ENCODE results near the gene PLAC9. TPM values are rescaled to one million over a fixed set of nuclear protein-coding genes. Genes with fewer than 3 reads are reported as not detected.

PLAC9 gene
- polyA plus RNA-seq, 4 donors = 4.6 to 22.2 (median 6.8) TPM; not detected in 1

DNA sequence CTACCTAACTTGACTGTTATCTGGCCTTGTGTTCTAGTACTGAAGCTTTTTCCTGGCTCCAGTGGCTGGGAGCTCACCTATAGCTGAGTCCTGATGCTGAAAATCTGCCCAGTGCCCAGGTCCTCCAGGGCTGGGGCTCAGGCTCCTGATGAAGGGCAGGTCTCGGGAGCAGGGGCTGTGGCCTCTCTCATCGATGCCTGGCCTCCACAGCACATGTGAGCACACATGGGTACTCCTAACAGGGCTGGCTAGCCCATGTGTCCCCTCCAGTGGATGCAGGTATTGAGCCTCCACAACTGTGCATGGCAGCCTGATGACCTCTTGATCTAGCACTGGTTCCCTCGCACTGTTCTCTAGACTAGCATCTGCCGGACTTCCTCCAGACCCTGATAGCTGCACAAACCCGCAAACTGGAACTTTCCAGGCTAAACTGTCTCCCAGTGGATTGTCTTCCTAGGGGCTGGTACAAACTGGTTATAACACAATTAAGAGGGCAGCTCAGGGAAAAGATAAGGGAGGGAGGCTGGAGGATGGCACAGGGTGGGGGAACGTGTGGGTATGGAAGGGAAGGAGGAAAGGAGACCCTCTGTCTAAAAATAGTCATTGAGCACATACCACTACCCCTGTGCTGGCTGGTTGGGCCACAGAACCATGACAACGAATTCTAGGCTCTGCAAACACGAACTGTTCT lies 35.1 kb downstream of the PLAC9 start:
- Histone ChIP-seq H3K27ac (ENCODE audit: low read depth in 1 of 3, low read length in 2 of 3) (no peak overlapping the region), H3K36me3 (ENCODE audit: control insufficient read depth in 3 of 3, insufficient read depth in 2 of 3, low read depth in 1 of 3, low read length in 3 of 3) (peaks cover 2 to 95% (median 30%) of the 10 kb centered on the region in 3 donors), H3K4me1 (ENCODE audit: control insufficient read depth in 3 of 3, insufficient read depth in 2 of 3, low read depth in 1 of 3, low read length in 2 of 3) (peaks cover 0 to 10% (median 7%) of the 10 kb centered on the region in 3 donors), H3K4me3 (ENCODE audit: low read depth in 1 of 3, low read length in 3 of 3) (no peak overlapping the region), H3K27me3 (ENCODE audit: control insufficient read depth in 3 of 3, insufficient read depth in 3 of 3, low read length in 3 of 3) (no peaks in the 10 kb centered on the region), H3K9me3 (ENCODE audit: control insufficient read depth in 2 of 2, insufficient read depth in 1 of 2, low read depth in 1 of 2, low read length in 1 of 2) (no peaks in the 10 kb centered on the region)
- 82 to 89% (median 86%) methylated on average over 8 of the region's 8 CpGs for WGBS, 3 donors
- no peak for DNase-seq
- FAIRE-seq = no peak

DNA sequence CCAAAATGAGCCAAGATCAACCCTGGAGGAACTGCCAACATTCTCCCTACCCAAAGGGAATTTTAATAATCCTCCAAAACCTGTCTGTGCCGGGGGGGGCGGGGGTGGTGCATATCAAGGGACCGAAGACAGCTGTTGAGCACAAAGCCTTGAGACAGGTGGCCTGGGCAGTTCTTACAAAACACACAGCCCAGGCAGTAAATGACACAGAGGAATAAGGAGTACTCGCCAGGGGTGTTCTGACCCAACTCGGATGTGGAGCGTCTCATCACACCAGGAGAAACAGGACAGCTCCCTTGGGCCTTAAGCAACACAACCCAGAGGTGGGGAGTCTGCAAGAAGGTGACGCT lies 35.6 kb downstream of the PLAC9 start:
- Histone ChIP-seq H3K4me1 (ENCODE audit: control insufficient read depth in 3 of 3, insufficient read depth in 2 of 3, low read depth in 1 of 3, low read length in 2 of 3) (peaks cover 0 to 10% (median 7%) of the 10 kb centered on the region in 3 donors), H3K27ac (ENCODE audit: low read depth in 1 of 3, low read length in 2 of 3) (no peak overlapping the region), H3K4me3 (ENCODE audit: low read depth in 1 of 3, low read length in 3 of 3) (no peak overlapping the region), H3K27me3 (ENCODE audit: control insufficient read depth in 3 of 3, insufficient read depth in 3 of 3, low read length in 3 of 3) (no peaks in the 10 kb centered on the region), H3K9me3 (ENCODE audit: control insufficient read depth in 2 of 2, insufficient read depth in 1 of 2, low read depth in 1 of 2, low read length in 1 of 2) (no peaks in the 10 kb centered on the region), H3K36me3 (ENCODE audit: control insufficient read depth in 3 of 3, insufficient read depth in 2 of 3, low read depth in 1 of 3, low read length in 3 of 3) (peaks cover 2 to 96% (median 26%) of the 10 kb centered on the region in 3 donors)
- WGBS, 3 donors = 88 to 91% (median 88%) methylated on average over 7 of the region's 7 CpGs
- no peak for DNase-seq
- FAIRE-seq = no peak

DNA sequence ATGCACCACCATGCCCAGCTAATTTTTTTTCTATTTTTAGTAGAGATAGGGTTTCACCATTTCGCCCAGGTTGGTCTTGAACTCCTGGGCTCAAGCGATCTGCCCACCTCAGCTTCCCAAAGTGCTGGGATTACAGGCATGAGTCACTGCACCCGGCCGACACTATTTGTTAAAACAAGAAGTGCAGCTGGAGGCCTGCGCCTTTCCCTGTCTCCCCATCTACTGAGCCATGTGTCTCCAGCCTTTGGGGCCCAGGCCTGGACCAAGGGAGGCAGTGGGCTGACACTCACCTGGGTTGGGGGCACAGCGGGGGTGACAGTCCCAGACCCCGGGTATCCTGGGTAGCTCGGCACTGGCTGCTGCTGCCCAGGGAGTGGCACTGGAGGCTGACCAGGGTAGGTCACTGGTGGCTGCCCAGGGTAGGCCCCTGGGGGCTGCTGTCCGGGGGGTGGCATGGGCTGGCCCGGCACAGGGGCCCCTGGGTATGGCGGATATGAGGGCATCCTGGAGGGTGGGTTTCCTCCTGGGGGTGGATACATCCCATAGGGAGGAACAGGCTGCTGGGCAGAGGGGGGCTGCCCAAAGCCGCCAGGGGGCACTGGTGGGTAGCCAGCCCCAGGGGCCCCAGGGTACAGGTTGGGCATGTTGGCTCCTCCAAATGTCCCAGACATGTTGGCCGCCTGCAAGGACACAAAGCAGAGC lies 36.3 kb downstream of the PLAC9 start:
- Histone ChIP-seq H3K4me3 (ENCODE audit: low read depth in 1 of 3, low read length in 3 of 3) (no peak overlapping the region), H3K4me1 (ENCODE audit: control insufficient read depth in 3 of 3, insufficient read depth in 2 of 3, low read depth in 1 of 3, low read length in 2 of 3) (peaks cover 0 to 9% (median 7%) of the 10 kb centered on the region in 3 donors), H3K9me3 (ENCODE audit: control insufficient read depth in 2 of 2, insufficient read depth in 1 of 2, low read depth in 1 of 2, low read length in 1 of 2) (no peaks in the 10 kb centered on the region), H3K27ac (ENCODE audit: low read depth in 1 of 3, low read length in 2 of 3) (no peak overlapping the region), H3K27me3 (ENCODE audit: control insufficient read depth in 3 of 3, insufficient read depth in 3 of 3, low read length in 3 of 3) (no peaks in the 10 kb centered on the region), H3K36me3 (ENCODE audit: control insufficient read depth in 3 of 3, insufficient read depth in 2 of 3, low read depth in 1 of 3, low read length in 3 of 3) (peaks cover 2 to 94% (median 27%) of the 10 kb centered on the region in 3 donors)
- DNase-seq (no peak), FAIRE-seq (no peak)
- 87 to 96% (median 94%) methylated on average over 12 to 13 of the region's 13 CpGs for WGBS, 3 donors

DNA sequence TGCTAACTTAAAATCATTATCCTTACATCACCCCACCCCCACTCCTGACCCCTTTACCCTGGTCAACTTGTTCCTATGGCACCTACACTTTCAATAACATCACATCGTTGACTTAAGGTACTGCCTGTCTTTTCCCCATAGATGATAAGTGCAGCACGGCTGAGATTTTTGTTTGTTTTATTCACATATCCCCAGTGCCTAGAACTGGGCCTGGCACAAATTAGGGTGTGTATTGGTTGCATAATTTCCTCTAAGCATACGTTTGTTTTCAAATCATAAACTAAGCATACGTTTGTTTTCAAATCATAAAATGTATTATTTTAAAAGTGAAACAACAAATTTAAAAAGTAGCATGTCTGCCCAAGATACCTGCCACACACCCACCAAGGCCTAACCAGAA lies 37.5 kb downstream of the PLAC9 start:
- Histone ChIP-seq H3K36me3 (ENCODE audit: control insufficient read depth in 3 of 3, insufficient read depth in 2 of 3, low read depth in 1 of 3, low read length in 3 of 3) (peaks cover 2 to 88% (median 26%) of the 10 kb centered on the region in 3 donors), H3K27ac (ENCODE audit: low read depth in 1 of 3, low read length in 2 of 3) (peak overlapping the region in 1 of 3 donors; percentile 14), H3K9me3 (ENCODE audit: control insufficient read depth in 2 of 2, insufficient read depth in 1 of 2, low read depth in 1 of 2, low read length in 1 of 2) (no peaks in the 10 kb centered on the region), H3K4me1 (ENCODE audit: control insufficient read depth in 3 of 3, insufficient read depth in 2 of 3, low read depth in 1 of 3, low read length in 2 of 3) (peaks cover 0 to 7% (median 0%) of the 10 kb centered on the region in 3 donors), H3K4me3 (ENCODE audit: low read depth in 1 of 3, low read length in 3 of 3) (no peak overlapping the region), H3K27me3 (ENCODE audit: control insufficient read depth in 3 of 3, insufficient read depth in 3 of 3, low read length in 3 of 3) (no peaks in the 10 kb centered on the region)
- FAIRE-seq = no peak
- WGBS, 3 donors = 15 to 45% (median 28%) methylated on average over 4 of the region's 4 CpGs
- DNase-seq = no peak

DNA sequence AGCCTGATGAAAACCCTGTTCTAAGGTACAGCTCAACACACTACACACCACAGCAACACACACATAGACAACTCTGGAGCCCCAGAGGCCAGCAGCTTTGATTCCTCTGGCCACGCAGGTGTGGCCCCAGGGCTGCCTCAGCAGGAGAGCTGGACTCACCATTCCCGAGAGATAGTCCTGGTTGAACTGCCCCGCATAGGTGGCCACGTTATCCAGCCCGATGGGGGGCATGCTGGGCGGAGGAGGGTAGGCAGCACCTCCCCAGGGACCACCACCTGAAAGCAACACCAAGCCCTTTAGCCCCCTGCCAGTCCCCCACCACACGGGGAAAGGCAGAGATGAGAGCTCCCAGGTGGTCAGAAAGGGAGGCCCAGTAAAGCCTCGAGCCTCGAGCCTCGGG lies 38.1 kb downstream of the PLAC9 start:
- WGBS, 3 donors = 80 to 91% (median 85%) methylated on average over 10 of the region's 10 CpGs
- Histone ChIP-seq H3K36me3 (ENCODE audit: control insufficient read depth in 3 of 3, insufficient read depth in 2 of 3, low read depth in 1 of 3, low read length in 3 of 3) (peaks cover under 1 to 84% (median 26%) of the 10 kb centered on the region in 3 donors), H3K9me3 (ENCODE audit: control insufficient read depth in 2 of 2, insufficient read depth in 1 of 2, low read depth in 1 of 2, low read length in 1 of 2) (no peaks in the 10 kb centered on the region), H3K4me3 (ENCODE audit: low read depth in 1 of 3, low read length in 3 of 3) (no peak overlapping the region), H3K27ac (ENCODE audit: low read depth in 1 of 3, low read length in 2 of 3) (peak overlapping the region in 1 of 3 donors; percentile 14), H3K4me1 (ENCODE audit: control insufficient read depth in 3 of 3, insufficient read depth in 2 of 3, low read depth in 1 of 3, low read length in 2 of 3) (peaks cover 0 to 3% (median 0%) of the 10 kb centered on the region in 3 donors), H3K27me3 (ENCODE audit: control insufficient read depth in 3 of 3, insufficient read depth in 3 of 3, low read length in 3 of 3) (no peaks in the 10 kb centered on the region)
- DNase-seq (no peak), FAIRE-seq (no peak)

DNA sequence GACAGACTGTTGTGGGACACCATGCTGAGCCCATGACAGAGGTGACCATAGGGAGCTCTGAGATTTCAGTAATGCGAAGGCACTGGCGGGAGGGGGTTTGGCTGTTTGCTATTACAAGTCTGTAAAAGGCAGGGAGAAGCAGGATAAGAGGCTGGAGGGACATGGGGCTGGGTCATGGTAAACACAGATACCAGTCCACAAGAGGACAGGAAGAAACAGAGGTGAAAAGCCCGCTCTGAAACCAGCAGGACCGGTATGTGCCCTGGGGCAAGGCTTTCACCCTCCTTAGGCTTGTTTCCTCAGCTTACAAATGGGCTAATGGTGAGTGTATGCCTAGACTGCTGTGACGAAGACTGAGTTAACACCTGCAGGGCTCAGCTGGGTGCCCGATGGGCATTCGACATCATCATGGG lies 38.7 kb downstream of the PLAC9 start:
- Histone ChIP-seq H3K9me3 (ENCODE audit: control insufficient read depth in 2 of 2, insufficient read depth in 1 of 2, low read depth in 1 of 2, low read length in 1 of 2) (no peaks in the 10 kb centered on the region), H3K36me3 (ENCODE audit: control insufficient read depth in 3 of 3, insufficient read depth in 2 of 3, low read depth in 1 of 3, low read length in 3 of 3) (peaks cover 0 to 79% (median 24%) of the 10 kb centered on the region in 3 donors), H3K4me1 (ENCODE audit: control insufficient read depth in 3 of 3, insufficient read depth in 2 of 3, low read depth in 1 of 3, low read length in 2 of 3) (no peaks in the 10 kb centered on the region), H3K4me3 (ENCODE audit: low read depth in 1 of 3, low read length in 3 of 3) (no peak overlapping the region), H3K27ac (ENCODE audit: low read depth in 1 of 3, low read length in 2 of 3) (peak overlapping the region in 1 of 3 donors; percentile 7), H3K27me3 (ENCODE audit: control insufficient read depth in 3 of 3, insufficient read depth in 3 of 3, low read length in 3 of 3) (no peaks in the 10 kb centered on the region)
- WGBS, 3 donors = 81 to 90% (median 89%) methylated on average over 7 of the region's 7 CpGs
- DNase-seq (no peak), FAIRE-seq (no peak)

DNA sequence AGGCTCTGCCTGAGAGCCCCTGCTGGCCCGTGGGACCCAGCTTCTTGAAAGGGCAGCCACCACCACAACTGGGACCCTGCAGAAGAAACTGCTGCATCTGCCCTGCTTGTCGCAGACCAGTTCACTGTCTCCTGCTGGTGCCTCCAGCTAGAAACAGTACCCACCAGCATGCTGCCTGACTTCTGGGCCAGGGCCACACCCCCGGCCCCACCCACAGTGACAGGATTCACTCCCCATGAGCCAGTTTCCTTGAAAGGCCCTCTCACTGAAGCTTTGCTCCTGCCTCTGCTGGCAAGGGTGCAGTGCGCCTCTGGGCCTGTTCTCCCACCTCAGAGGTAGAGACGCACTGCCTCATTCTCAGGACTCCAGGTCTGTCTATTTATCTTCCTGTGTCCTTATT lies 40.4 kb downstream of the PLAC9 start:
- Histone ChIP-seq H3K4me3 (ENCODE audit: low read depth in 1 of 3, low read length in 3 of 3) (no peak overlapping the region), H3K4me1 (ENCODE audit: control insufficient read depth in 3 of 3, insufficient read depth in 2 of 3, low read depth in 1 of 3, low read length in 2 of 3) (no peaks in the 10 kb centered on the region), H3K36me3 (ENCODE audit: control insufficient read depth in 3 of 3, insufficient read depth in 2 of 3, low read depth in 1 of 3, low read length in 3 of 3) (peaks cover 0 to 71% (median 21%) of the 10 kb centered on the region in 3 donors), H3K9me3 (ENCODE audit: control insufficient read depth in 2 of 2, insufficient read depth in 1 of 2, low read depth in 1 of 2, low read length in 1 of 2) (no peaks in the 10 kb centered on the region), H3K27me3 (ENCODE audit: control insufficient read depth in 3 of 3, insufficient read depth in 3 of 3, low read length in 3 of 3) (no peaks in the 10 kb centered on the region), H3K27ac (ENCODE audit: low read depth in 1 of 3, low read length in 2 of 3) (no peak overlapping the region)
- FAIRE-seq = no peak
- WGBS, 3 donors = 59 to 74% (median 65%) methylated on average over 5 of the region's 5 CpGs
- peak; percentile 37 to 52 for DNase-seq

DNA sequence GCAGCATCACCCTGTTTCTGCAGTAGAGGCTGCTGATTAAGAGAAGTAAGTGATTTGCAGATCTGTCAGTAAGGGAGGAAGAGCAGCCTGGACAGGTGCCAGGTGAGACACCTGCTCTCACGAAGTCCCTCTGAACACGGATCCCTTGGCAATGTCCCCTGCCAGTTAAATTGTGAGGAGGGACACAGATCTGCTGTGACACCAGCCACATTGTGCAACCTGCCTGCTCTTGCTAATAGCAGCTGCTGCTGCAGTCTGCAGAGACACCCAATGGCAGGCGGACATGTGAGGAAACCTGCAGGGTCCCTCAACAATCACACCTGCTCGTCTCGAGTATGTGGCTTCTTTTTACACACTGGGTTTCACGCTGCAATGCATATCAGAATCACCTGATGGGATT lies 40.9 kb downstream of the PLAC9 start:
- peaks cover 0 to 2% (median 0%) of the 10 kb centered on the region in 3 donors for H3K4me1 ChIP-seq (ENCODE audit: control insufficient read depth in 3 of 3, insufficient read depth in 2 of 3, low read depth in 1 of 3, low read length in 2 of 3)
- H3K27ac ChIP-seq (ENCODE audit: low read depth in 1 of 3, low read length in 2 of 3) = no peak overlapping the region
- no peak for DNase-seq
- 47 to 69% (median 53%) methylated on average over 6 of the region's 6 CpGs for WGBS, 3 donors
- H3K27me3 ChIP-seq (ENCODE audit: control insufficient read depth in 3 of 3, insufficient read depth in 3 of 3, low read length in 3 of 3) = no peaks in the 10 kb centered on the region
- peaks cover 0 to 71% (median 21%) of the 10 kb centered on the region in 3 donors for H3K36me3 ChIP-seq (ENCODE audit: control insufficient read depth in 3 of 3, insufficient read depth in 2 of 3, low read depth in 1 of 3, low read length in 3 of 3)
- FAIRE-seq = no peak
- no peak overlapping the region for H3K4me3 ChIP-seq (ENCODE audit: low read depth in 1 of 3, low read length in 3 of 3)
- H3K9me3 ChIP-seq (ENCODE audit: control insufficient read depth in 2 of 2, insufficient read depth in 1 of 2, low read depth in 1 of 2, low read length in 1 of 2) = no peaks in the 10 kb centered on the region
